Dermis blood vessel endothelial cell (primary cell): ENCODE measurements around the gene SNX12. TPM values are rescaled to one million over a fixed set of nuclear protein-coding genes. Genes with fewer than 3 reads are reported as not detected.

ENCODE experiments used
- DNase-seq: peaks from one replicate; pipeline ENCODE4 v3.0.0; 2010
- total RNA-seq: library from RNA; depleted of rRNA; stranded (reverse); fragments of >200 nt; gene quantifications from 2 replicates; pipeline ENCODE4 v1.2.3, GENCODE V29; 2014

The SNX12 gene
- total RNA-seq: 71.5 and 85.9 TPM in 2 replicates

DNA sequence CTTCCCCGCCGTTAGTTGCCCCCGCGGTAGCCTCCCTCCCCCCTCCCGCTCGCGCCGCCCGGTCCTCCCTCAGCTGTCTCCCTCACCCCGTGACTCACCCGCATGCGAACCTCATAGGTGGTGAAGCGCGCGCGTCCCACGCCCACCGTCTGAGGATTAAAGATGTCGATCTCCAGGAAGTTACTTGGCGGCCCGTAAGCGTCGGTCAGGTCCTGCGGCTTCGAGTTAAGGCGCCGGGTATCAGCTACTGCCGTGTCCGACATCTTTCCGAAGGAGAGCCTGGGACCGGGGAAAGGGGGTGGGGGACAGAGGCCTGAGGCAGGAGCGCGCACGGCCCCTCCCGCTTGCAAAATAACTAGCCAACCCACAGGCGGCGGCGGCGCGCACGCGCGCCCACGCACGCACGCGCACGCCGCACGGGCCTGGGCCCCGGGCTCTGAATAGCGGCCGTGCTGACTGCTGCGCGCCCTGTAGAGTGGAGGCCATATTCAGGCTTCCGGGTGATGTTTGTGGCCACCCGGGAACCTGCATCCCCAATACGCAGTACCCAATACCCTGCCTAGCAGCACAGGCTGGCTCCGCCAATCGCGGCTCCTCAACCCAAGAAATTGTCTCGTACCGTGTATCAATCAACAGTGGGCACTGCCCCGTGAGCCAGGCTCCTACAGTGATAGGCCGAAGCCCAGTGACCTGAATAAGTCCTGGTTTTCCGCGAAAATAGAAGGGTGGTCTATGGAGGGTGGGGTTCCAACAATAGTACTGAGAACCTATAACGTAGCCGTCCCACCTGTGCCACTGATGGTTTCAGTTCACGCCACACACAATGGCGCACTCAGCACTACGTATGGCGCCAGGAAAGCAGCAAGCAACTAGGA is at the start of gene SNX12:
Gene SNX12 (minus strand): TSS at position 291 of the 875 bp plus-strand sequence. CDS start 28 bp downstream, at position 263.
- peak; percentile 95 for DNase-seq

DNA sequence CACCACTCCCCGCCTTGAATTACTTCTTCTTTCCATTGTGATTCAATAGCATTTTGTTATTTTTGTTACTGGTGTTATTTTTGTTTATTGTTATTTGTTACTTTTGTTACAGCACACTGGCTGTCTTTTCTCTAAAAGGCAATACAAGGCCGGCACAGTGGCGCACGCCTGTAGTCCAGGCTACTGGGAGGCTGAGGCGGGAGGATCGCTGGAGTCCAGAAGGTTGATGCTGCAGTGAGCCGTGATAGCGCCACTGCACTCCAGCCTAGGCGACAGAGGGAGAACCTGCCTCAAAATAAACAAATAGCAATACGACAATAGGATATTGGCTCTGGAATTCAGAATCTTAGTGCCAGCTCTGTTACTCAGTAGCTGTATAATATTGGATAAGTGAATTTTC is 49.2 kb upstream of the SNX12 start:
- DNase-seq: no peak

DNA sequence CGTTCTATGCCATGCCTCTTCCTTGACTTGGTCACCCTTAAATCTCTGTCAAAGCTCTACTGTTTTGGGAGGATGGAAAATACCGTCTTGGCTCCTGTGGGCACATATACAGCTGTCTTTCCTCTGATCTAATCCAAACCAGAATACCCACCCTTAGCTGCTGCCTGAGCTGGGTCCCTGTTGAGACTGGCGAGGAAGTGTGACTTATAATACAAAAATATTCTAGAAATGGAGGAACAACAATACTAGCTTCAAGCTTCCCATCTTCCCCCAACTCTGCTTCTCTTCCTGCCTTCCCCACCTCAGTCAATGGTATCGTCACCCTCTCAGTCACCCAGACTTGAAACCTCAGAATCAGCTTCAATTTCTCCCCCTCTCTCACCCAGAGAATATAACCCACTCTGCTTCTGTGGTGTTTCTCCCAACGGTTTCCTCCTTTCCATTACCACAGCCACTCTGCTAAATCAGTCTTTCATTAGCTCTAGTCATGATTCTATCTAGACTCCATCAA is 43.8 kb upstream of the SNX12 start:
- no peak for DNase-seq

DNA sequence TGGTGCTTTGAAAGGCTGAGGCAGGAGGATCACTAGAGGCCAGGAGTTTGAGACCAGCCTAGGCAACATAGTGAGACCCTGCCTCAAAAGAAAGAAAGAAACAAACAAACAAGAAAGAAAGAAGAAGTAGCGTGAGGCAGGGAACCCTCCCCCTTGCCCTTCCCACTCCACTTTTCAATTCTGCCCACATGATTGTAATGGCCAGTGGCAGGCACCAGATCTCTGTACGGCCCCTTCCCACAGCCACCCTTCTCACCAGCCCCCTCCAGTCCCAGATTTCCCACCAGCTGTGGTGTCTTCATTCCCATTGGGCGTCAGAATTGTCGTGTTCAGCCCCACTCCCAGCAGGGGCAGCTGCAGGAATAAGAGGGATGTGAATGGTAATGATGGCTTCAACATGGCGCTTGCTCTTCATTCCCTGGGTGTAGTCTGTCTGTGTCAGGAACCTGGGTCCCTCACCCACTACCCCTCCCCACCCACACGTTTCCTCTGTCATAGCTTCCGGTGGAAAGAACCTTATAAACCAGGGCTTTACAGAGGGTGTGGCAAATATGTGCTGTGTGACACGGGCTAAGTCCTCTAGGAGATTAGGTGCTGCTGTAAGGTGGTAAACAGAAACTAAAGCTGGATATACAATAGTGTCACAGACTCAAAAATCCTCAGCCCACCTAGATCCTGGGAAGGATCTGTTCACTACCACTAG is 43.2 kb upstream of the SNX12 start, which contains the start of gene IL2RG:
Gene IL2RG (minus strand): TSS at position 437 of the 703 bp plus-strand sequence. CDS start 38 bp downstream, at position 399.
- no peak for DNase-seq

DNA sequence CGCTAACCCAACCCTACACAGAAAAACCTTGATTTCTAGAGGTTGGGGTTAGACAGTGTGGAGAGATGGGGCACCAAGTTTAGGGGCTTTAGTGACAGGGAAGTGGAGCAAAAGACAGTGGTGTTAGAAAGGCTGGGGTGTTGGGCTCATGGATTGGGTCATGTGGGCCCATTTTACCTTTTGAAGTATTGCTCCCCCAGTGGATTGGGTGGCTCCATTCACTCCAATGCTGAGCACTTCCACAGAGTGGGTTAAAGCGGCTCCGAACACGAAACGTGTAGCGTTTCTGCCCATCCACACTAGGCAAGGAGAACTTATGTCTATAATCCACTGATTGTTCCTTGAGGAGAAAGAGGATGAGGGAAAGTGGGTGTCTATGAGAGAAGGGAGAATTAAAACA is 40.9 kb upstream of the SNX12 start:
- DNase-seq: no peak

DNA sequence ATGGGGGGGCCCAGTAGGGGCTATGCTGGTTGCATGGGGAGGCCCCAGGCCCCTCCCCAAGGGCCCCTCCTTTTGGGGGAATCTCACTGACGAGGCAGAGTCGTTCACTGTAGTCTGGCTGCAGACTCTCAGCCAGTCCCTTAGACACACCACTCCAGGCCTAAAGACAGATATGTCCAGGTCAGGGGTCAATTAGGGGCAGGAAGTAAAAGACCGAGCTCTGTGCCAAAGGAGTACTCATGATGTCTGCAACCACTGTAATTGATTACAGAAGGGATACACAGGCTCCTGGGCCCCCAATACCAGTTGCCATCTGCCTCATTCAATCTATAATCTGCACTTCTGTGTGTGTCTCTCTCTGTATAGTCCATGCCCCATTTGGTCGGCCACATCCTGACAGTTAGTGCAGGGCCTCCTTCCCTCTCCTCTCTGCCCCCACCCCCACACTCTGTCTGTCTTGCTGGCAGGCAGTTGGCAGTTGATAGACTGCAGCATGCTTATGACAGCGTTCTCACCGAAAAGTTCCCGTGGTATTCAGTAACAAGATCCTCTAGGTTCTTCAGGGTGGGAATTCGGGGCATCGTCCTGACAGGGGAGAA is 39.7 kb upstream of the SNX12 start:
- DNase-seq: no peak

DNA sequence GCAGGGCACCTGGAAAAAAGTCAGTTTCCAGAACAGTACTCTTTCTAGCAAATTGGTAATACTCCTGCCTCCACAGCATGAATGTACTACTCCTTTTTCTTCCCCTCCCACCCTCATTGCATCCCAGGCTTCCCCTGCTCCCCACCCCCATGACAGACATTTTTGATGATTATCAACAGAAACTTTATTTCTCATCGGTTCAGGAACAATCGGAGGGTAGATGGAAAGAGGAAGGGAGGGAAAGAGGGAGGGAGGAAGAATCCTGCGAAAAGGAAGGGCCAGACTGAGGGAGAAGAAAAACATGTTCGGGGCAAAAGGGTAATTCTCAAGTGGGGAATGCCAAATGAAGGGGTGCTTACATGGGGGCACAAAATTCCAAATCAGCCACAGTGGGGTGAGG is 39.1 kb upstream of the SNX12 start:
- no peak for DNase-seq

DNA sequence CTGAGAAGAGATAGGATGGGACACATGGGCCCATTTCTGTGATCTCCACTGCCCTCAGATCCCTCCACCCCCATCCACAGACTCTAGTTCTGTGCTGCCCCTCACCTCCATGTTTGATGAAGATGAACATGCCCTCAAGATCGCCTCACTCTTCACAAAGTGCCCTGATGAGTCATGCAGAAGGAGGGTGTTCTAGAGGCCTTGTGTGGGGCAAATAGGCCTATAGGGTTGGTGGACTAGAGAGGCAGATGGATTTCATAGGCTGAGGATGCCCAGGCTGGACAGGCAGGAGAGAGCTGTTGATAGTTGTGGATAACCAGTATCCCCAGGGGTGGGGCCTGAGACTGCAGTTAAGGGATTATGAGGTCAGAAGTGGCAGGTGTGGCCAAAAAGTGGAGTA is 38.3 kb upstream of the SNX12 start, which contains the start of gene CXorf65:
Gene CXorf65 (minus strand): TSS at position 314 of the 400 bp plus-strand sequence. CDS start 184 bp downstream, at position 130.
- no peak for DNase-seq

DNA sequence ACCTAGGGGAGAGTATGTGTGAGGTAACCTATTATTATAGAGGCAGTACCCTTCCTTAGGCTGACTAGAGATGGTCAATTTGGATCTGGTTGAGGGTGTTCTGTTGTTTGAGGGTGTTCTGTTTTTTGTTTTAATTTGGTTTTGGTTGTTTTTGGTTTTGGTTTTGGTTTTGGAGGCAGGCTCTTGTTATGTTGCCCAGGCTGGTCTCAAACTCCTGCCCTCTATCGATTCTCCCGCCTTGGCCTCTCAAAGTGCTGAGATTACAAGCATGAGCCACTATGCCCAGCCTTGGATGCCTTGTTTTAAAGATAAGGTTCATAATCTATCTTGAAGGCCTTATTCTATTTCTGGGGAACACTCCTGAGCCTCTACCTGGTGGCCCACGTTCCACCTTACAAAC is 37.5 kb upstream of the SNX12 start:
- no peak for DNase-seq

DNA sequence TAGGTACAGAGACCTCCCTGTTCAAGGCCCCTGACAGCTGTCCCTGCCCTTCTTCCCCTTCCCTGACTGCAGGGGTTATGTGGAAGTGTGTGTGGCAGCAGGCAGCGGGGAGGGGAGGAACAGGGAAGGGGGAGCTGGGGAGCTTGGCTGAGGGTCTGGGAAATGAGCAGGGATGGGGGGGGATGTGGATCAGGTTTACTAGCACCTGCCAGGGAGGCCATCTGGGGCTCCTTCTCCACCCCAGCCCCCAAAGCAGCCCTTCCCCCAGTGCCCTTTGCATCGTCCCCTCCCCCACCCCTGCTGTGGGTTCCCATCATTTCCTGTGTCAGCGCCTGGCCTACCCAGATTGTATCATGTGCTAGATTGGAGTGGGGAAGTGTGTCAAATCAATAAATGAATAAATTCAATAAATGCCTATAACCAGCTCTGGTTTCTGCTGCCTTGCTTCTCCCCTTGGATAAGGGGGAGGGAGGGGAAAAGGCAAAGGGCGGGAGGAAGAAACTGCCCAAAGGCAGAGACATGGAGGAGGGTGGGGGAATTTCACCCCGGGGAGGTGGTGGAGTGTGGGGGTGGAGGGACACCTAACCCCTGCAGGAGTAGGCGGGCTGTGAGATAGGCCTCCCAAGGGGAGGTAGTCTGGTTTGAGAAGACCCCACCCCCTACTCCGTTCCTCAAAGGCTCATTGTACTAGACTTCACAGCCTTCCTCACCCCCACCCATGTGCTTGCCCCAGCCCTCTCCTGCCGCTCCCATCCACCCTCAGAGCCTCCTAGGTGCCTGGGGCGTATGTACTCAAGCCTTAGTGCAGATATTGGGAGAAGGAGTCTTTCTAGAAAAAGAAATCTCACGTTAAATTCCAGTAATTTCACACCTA is 35.2 kb upstream of the SNX12 start:
- DNase-seq: peak; percentile 5

DNA sequence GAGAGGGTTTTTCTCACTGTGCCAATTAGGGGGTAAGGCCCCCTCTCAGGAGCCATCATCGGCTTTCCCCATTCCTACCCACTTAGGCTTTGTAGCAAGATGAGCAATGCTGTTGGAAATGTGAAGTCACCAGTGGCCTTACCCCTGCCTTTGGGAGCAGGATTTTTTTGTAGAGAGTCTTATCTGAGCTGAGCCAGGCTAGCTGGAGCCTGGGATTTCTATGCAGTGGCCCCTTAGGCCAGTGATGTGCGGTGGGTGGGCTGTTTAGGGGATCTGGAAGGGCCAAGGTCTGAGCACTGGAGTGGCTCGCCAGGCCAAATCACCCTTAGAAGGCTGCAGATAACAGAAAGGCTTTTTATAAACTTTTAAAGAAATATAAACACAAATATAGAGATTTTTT is 34.2 kb upstream of the SNX12 start:
- no peak for DNase-seq

DNA sequence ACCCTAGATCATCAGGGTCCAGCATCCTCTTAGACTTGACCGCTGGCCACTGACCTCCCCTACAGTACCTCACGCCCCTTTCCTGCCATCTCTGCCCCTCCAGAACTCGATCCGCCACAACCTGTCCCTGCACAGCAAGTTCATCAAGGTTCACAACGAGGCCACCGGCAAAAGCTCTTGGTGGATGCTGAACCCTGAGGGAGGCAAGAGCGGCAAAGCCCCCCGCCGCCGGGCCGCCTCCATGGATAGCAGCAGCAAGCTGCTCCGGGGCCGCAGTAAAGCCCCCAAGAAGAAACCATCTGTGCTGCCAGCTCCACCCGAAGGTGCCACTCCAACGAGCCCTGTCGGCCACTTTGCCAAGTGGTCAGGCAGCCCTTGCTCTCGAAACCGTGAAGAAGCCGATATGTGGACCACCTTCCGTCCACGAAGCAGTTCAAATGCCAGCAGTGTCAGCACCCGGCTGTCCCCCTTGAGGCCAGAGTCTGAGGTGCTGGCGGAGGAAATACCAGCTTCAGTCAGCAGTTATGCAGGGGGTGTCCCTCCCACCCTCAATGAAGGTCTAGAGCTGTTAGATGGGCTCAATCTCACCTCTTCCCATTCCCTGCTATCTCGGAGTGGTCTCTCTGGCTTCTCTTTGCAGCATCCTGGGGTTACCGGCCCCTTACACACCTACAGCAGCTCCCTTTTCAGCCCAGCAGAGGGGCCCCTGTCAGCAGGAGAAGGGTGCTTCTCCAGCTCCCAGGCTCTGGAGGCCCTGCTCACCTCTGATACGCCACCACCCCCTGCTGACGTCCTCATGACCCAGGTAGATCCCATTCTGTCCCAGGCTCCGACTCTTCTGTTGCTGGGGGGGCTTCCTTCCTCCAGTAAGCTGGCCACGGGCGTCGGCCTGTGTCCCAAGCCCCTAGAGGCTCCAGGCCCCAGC is 32.7 kb upstream of the SNX12 start:
- DNase-seq: no peak

DNA sequence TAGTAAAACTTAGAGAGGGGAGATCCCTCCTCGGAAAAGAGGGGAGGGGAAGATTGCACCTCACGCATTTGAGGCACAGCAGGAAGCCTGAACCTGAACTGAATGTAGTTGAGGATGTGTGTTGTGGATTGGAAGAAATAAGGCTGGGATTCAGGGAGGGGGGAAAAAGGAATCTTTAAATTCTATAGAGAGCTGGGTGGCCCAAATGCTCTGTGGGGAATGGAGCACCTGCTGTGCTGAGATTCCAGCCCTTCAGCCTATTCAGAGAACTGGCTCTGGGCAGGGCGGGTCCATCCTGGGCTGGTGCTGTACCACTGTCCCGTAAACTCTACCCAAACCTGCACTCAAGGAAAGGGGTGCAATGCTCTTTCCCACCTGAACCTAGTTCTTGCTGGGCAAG is 31.6 kb upstream of the SNX12 start:
- DNase-seq: no peak

DNA sequence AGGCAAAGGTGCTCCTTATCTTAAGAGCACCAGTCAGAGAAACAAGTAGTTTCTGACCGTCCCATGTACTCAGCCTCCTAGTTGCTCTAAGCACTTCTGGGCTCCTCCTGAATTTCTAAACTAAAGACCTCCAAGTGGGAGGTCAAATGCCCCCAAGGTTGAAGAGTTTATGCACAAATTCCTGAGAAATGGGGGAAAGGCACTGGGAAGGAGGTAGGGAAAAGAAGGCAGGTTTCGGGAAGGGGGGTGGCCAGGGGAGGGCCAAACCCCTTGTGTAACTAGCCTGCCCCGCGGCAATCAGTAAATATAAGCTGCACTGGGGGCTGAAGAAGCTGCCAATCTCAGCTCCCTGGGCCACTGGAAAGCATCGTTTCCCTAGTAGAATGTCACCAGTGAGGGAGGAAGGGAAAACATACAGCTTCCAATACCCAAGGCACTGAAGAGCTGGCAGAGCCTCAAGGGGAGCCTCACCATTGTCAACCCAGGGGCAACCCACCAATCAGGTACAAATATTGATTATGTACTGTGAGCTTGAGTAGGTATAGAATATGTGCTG is 30.9 kb upstream of the SNX12 start:
- no peak for DNase-seq

DNA sequence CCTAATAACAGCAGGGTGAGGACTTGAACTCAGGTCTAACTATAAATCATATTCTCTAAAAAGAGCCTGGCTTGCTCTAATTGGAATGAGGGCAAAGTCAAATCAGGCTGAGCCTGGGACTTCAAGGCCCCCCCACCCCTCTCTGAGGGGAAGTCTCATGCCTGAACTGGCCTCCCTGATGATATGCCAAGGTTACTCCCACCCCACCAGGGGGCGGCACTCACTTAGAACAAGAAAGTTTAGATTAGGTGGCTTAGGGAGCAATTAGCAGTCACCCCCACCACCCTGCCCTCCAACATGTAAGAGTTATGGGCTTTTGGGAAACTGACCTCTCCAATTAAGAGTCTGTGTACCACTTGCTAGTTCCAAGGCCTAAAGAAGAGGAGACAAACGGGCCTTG is 30.2 kb upstream of the SNX12 start:
- peak; percentile 76 for DNase-seq

DNA sequence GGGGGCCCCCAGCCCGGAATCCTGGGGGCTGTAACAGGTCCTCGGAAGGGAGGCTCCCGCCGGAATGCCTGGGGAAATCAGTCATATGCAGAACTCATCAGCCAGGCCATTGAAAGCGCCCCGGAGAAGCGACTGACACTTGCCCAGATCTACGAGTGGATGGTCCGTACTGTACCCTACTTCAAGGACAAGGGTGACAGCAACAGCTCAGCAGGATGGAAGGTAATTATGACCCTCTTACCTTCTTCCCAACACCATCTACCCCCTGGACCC is 28.6 kb upstream of the SNX12 start:
- DNase-seq: no peak

DNA sequence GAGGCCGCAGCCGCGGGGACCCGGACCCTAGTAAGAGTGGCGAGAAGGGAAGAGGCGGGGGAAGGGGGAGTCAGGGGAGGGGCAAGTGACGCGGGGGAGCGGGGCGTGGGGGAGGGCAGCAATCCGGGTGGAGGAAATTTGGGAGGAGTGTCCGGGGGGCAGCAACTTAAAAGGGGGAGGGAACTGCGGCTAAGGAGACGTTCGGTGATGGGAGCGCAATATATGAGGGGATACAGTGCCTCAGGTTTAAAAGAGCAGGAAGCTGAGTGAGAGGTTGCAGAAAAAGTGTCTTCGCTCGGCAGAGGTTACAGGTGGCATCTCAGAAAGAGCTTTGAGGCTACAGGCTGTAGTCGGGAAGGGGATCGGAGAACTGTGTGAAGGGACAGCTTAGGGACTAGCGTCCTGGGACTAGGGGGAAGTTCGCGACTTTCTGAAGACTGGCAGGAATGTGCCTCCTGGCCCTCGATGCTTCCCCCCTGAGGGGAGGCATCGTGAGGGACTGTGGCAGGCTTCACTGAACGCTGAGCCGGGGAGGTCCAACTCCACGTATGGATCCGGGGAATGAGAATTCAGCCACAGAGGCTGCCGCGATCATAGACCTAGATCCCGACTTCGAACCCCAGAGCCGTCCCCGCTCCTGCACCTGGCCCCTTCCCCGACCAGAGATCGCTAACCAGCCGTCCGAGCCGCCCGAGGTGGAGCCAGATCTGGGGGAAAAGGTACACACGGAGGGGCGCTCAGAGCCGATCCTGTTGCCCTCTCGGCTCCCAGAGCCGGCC is 28.0 kb upstream of the SNX12 start:
- DNase-seq: no peak

DNA sequence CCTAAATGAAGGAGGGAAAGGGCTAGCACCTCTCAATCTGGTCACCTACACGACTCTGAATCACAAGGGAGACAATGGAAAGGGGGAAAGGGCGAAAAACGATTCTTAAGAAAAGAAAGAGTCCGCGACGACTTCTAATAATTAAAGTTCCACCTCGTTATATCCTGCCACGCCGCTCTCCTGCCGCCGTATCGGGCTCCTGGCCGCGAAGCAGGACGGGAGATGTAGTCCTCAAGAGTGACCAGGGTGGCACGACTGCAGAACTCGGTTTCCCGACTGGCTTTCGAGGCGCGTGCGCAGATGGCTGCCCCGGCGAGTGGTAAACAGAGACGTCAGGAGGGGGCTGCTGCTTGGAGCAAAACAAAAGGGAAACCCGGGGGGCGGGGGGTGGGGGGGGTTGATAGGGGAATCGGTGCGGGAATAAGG is 27.4 kb upstream of the SNX12 start, which contains the start of gene FOXO4:
Gene FOXO4 (plus strand): TSS at position 297 of the 426 bp plus-strand sequence. CDS start 678 bp downstream, outside the sequence.
- peak; percentile 90 for DNase-seq

DNA sequence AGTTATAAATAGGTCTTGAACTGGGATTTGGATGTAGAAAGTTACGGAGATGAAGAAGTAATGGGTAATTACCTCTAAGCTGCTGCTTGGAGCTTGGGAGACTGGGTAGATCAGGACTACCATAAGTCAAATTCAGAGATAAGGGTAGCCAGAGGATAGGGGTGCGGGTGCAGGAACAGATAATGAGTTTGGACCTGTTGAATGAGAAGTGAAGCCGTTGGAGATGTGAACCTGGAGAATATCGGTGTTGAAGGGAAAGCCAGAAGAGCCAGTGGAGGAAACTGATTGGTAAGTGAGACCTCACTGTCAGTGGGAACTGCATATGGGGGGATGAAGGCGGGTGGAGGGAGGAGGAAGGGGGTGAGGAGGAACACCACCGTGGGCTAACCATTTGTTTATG is 26.9 kb upstream of the SNX12 start:
- no peak for DNase-seq

DNA sequence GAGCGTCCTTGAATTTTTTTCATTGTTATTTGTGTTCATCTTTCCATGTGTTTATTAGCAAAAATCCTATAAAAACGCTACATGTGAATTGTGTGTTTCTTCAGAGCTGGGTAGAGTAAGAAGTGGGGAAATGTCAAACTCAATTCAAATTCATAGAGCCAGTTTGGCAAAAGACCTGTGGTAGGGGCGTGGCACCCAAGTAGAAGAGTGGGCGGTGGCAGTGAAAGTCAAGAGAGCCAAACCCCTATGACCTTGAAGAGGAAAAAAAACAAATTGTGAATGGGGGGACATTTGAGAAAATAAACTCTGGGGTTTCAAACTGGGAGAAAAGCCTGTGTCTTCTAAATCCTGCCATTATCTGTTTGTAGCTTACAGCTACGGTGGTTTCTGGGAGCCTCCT is 23.1 kb upstream of the SNX12 start:
- no peak for DNase-seq
